Measurements from ENCODE around the gene PLEK. TPM values are rescaled to one million over a fixed set of nuclear protein-coding genes. Genes with fewer than 3 reads are reported as not detected.

Gene PLEK
- total and polyA plus RNA-seq, 7 donors = 5.8 to 16.8 (median 12.6) TPM

DNA sequence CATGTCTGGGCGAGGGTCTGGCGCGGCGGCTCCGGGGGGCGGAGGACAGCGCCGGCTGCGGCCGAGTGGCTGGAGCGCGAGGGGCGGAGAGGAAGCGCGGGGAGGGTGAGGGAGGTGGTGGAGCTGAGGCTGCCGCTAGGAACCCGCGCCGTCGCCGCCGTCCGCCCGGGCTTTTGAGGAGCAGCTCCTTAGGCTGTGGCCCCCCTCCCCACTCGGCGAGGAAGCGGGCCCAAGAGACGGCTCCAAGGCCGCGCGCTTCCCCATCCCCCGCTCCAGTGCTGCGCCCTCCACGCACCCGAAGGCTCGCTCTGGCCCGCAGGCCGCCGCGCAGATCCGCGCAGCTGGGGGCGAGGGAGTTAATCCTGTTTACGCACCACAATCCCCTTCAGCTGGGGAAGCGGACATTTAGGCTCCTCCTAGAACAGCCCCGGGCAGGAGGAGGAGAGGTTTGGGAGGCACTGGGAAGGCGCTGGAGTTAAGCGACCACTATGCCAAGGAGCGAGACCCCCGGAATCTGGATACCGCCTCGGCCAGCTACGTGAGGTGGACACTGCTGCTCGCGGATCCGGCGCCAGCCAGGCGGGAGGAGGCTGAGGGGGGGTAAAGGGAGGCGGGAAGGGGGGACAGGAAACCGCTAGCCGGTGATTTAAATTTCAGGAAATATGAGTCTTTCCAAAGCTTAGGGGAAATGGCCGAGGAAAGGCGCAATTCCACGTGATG lies 45.5 kb upstream of the PLEK start, which contains the start of gene CNRIP1:
Gene CNRIP1, minus strand, starts transcription at position 552 of the 720 bp plus-strand sequence. Its CDS starts 549 bp downstream, at position 3.
- Histone ChIP-seq H3K9me3 (no peaks in the 10 kb centered on the region), H3K27ac (peak within 1 kb of the TSS; percentile 81 to 92 (median 86)), H3K4me3 (peak within 1 kb of the TSS; percentile 66 to 87 (median 80)), H3K27me3 (no peaks in the 10 kb centered on the region), H3K4me1 (peaks cover 0 to 20% (median 9%) of the 10 kb centered on the region in 4 donors), H3K36me3 (peaks cover 0 to 20% (median 0%) of the 10 kb centered on the region in 4 donors)
- WGBS, 2 donors = 1 to 8% methylated on average over 64 of the region's 64 CpGs
- TF ChIP-seq, protein P1, sequence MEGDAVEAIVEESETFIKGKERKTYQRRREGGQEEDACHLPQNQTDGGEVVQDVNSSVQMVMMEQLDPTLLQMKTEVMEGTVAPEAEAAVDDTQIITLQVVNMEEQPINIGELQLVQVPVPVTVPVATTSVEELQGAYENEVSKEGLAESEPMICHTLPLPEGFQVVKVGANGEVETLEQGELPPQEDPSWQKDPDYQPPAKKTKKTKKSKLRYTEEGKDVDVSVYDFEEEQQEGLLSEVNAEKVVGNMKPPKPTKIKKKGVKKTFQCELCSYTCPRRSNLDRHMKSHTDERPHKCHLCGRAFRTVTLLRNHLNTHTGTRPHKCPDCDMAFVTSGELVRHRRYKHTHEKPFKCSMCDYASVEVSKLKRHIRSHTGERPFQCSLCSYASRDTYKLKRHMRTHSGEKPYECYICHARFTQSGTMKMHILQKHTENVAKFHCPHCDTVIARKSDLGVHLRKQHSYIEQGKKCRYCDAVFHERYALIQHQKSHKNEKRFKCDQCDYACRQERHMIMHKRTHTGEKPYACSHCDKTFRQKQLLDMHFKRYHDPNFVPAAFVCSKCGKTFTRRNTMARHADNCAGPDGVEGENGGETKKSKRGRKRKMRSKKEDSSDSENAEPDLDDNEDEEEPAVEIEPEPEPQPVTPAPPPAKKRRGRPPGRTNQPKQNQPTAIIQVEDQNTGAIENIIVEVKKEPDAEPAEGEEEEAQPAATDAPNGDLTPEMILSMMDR (IDR thresholded peaks at IDR 0.05) = no peak
- TF ChIP-seq EP300 (IDR thresholded peaks at IDR 0.05) (no peak), POLR2A (IDR thresholded peaks at IDR 0.05) (peak; percentile 43 to 52), POLR2AphosphoS5 (IDR thresholded peaks at IDR 0.05) (peak; percentile 71 to 87 (median 76))
- DNase-seq = peak; percentile 91
- intact Hi-C loops (cut with DNase I) = loop anchor here (5.0 kb wide), 1 partner anchor 67 kb away; the partner anchor contains the start of gene PPP3R1

DNA sequence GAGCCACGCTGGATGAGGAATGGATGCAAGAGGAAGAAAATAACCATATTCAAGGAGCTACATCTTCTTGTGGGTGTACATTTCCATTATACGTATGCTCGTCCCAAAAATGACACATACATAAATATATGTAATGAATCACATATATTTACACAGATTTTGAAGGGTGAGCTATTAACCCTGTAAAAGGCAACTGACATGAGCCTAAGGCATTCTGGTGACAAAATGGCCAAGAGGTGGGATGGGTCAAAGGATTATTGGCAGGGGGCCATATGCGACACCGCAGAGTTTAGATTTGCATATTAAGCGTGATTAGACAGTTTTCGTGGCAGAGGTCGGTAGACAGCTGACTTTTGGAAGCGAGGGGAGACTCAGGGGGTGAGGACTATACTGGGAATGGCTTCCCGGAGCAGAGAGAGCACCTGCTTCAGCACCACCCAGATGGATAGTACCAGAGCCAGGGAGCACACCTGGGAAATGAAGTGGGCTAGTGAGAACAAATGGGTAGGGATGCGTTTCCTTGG lies 44.9 kb upstream of the PLEK start:
- WGBS, 2 donors = 11 to 20% methylated on average over 11 of the region's 11 CpGs
- H3K27ac ChIP-seq = peak overlapping the region; percentile 81 to 92 (median 86)
- H3K9me3 ChIP-seq = no peaks in the 10 kb centered on the region
- peak overlapping the region; percentile 66 to 87 (median 80) for H3K4me3 ChIP-seq
- intact Hi-C loops (cut with DNase I) = no loop called here
- TF ChIP-seq EP300 (IDR thresholded peaks at IDR 0.05) (no peak), POLR2A (IDR thresholded peaks at IDR 0.05) (no peak), POLR2AphosphoS5 (IDR thresholded peaks at IDR 0.05) (no peak)
- TF ChIP-seq, protein P1 (IDR thresholded peaks at IDR 0.05) = no peak
- peaks cover 0 to 16% (median 0%) of the 10 kb centered on the region in 4 donors for H3K36me3 ChIP-seq
- H3K27me3 ChIP-seq = no peaks in the 10 kb centered on the region
- peak; percentile 73 for DNase-seq
- peaks cover 0 to 20% (median 9%) of the 10 kb centered on the region in 4 donors for H3K4me1 ChIP-seq

DNA sequence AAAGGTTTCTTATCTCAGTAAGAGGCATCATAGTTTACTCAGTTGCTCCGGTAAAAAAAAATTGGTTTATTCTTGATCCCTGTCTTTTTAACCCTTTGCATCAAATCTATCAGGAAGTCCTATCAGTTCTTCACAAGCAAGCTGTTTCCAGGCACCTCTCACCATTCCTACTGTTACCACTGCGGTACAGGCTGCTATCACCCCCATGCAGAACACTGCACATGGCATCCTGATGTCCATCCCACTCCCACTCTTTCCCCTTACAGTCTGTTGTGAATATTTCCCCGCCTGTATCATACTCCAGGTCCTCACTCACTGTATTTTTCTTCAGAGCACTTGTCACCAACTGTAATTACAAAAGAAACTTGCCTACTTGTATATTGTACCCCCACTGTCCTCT lies 40.0 kb upstream of the PLEK start:
- TF ChIP-seq, protein P1 (IDR thresholded peaks at IDR 0.05) = no peak
- TF ChIP-seq POLR2AphosphoS5 (IDR thresholded peaks at IDR 0.05) = no peak
- no peak for TF ChIP-seq POLR2A (IDR thresholded peaks at IDR 0.05)
- TF ChIP-seq EP300 (IDR thresholded peaks at IDR 0.05) = no peak
- H3K9me3 ChIP-seq = no peaks in the 10 kb centered on the region
- DNase-seq = no peak
- intact Hi-C loops (cut with DNase I) = no loop called here
- 63 to 77% methylated on average over 3 of the region's 3 CpGs for WGBS, 2 donors
- H3K27ac ChIP-seq = no peak overlapping the region
- peaks cover 0 to 8% (median 3%) of the 10 kb centered on the region in 4 donors for H3K4me1 ChIP-seq
- H3K36me3 ChIP-seq = no peaks in the 10 kb centered on the region
- H3K4me3 ChIP-seq = no peak overlapping the region
- peaks cover 0 to 7% (median 4%) of the 10 kb centered on the region in 3 donors for H3K27me3 ChIP-seq

DNA sequence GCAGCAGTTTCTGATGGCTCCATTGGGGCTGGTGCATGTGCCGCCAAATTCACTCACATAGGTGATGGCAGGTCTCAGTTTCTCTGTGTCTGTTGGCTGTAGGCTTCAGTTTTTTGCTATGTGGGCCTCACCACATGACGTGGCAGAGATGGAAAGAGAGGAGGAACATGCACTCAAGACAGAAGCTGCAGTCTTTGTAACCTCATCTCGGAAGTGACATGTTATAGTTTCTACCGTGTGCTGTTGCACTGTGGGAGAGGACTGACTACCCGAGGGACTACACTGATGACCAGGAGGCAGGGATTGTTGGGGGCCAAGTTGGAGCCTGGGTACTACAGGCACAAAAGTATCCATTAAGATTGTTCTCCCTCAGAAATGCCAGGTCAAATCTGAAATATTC lies 36.2 kb upstream of the PLEK start:
- WGBS, 2 donors = 69 to 76% methylated on average over 5 of the region's 5 CpGs
- H3K27ac ChIP-seq = no peak overlapping the region
- no peaks in the 10 kb centered on the region for H3K4me1 ChIP-seq

More for the DNA sequence above, 36.2 kb upstream of the PLEK start:
- intact Hi-C loops (cut with DNase I) = no loop called here
- peaks cover 0 to 7% (median 4%) of the 10 kb centered on the region in 3 donors for H3K27me3 ChIP-seq
- DNase-seq = no peak
- H3K36me3 ChIP-seq = no peaks in the 10 kb centered on the region
- no peaks in the 10 kb centered on the region for H3K9me3 ChIP-seq
- no peak overlapping the region for H3K4me3 ChIP-seq
- no peak for TF ChIP-seq POLR2AphosphoS5 (IDR thresholded peaks at IDR 0.05)
- TF ChIP-seq EP300 (IDR thresholded peaks at IDR 0.05) = no peak
- TF ChIP-seq POLR2A (IDR thresholded peaks at IDR 0.05) = no peak
- TF ChIP-seq, protein P1 (IDR thresholded peaks at IDR 0.05) = no peak

All from sigmoid colon (tissue), 7 donors.